GM19025 (cell line): ENCODE measurements around the gene PPP1R9A.

Source experiments
- ATAC-seq: cut with Tn5 transposase; IDR thresholded peaks from one replicate; pipeline ENCODE4 v1.9.1; 2021; ENCODE audit warnings: mild to moderate bottlenecking, low read depth, moderate library complexity; ENCODE audit not compliant: unreplicated experiment

PPP1R9A gene

GRCh38 chr7:95157381-95157780 is 250.0 kb downstream of the PPP1R9A start:
- ATAC-seq = no peak

GRCh38 chr7:95169678-95170077 is 262.3 kb downstream of the PPP1R9A start:
- ATAC-seq = no peak

- ATAC-seq = no peak
These were observed 265.0 kb downstream of the PPP1R9A start for GRCh38 chr7:95172420-95172819.

- no peak for ATAC-seq
These were observed 283.1 kb downstream of the PPP1R9A start for GRCh38 chr7:95190515-95190914.

GRCh38 chr7:95191795-95192194 is 284.4 kb downstream of the PPP1R9A start:
- ATAC-seq = no peak

- no peak for ATAC-seq
These were observed 291.5 kb downstream of the PPP1R9A start for GRCh38 chr7:95198863-95199262.

- no peak for ATAC-seq
These were observed 292.6 kb downstream of the PPP1R9A start for GRCh38 chr7:95199779-95200558.

GRCh38 chr7:95200741-95201140 is 293.3 kb downstream of the PPP1R9A start:
- no peak for ATAC-seq

GRCh38 chr7:95201727-95202126 is 294.3 kb downstream of the PPP1R9A start:
- no peak for ATAC-seq

GRCh38 chr7:95204618-95205017 is 297.2 kb downstream of the PPP1R9A start:
- no peak for ATAC-seq

GRCh38 chr7:95205665-95206225 is 298.4 kb downstream of the PPP1R9A start:
- no peak for ATAC-seq

- no peak for ATAC-seq
These were observed 301.9 kb downstream of the PPP1R9A start for GRCh38 chr7:95209276-95209675.

- ATAC-seq = no peak
These were observed 302.4 kb downstream of the PPP1R9A start for GRCh38 chr7:95209788-95210187.

- no peak for ATAC-seq
These were observed 305.8 kb downstream of the PPP1R9A start for GRCh38 chr7:95213148-95213547.

GRCh38 chr7:95213809-95214492 is 306.6 kb downstream of the PPP1R9A start:
- no peak for ATAC-seq

- no peak for ATAC-seq
These were observed 312.3 kb downstream of the PPP1R9A start for GRCh38 chr7:95219721-95220120.

- ATAC-seq = no peak
These were observed 312.9 kb downstream of the PPP1R9A start for GRCh38 chr7:95220328-95220727.

GRCh38 chr7:95225301-95225700 is 317.9 kb downstream of the PPP1R9A start:
- no peak for ATAC-seq

- ATAC-seq = no peak
These were observed 321.9 kb downstream of the PPP1R9A start for GRCh38 chr7:95229301-95229700.

- no peak for ATAC-seq
These were observed 331.0 kb downstream of the PPP1R9A start for GRCh38 chr7:95238252-95238943.

- ATAC-seq = no peak
These were observed 333.5 kb downstream of the PPP1R9A start for GRCh38 chr7:95240921-95241320.
